Liver (tissue), 9 donors: Measurements from ENCODE around the gene ARL3. TPM values are rescaled to one million over a fixed set of nuclear protein-coding genes. Genes with fewer than 3 reads are reported as not detected.

ENCODE experiments used
- DNase-seq: peaks from one replicate; pipeline ENCODE4 v3.0.0-alpha.2; 2017; ENCODE audit warnings: low spot score
- H3K27ac ChIP-seq, 2 donors: one replicate each; pipeline ENCODE4 v1.7.0; 2013; ENCODE audit warnings: inconsistent platforms in 2 of 2, low read length in 2 of 2, control low read depth in 1 of 2, low read depth in 1 of 2, mild to moderate bottlenecking in 1 of 2
- H3K27me3 ChIP-seq, 4 donors: one replicate each; pipeline versions ENCODE4 v1.6.1 to v1.7.0; 2013; ENCODE audit warnings: low read length in 3 of 4, inconsistent platforms in 1 of 4, mild to moderate bottlenecking in 1 of 4, moderate library complexity in 1 of 4; ENCODE audit not compliant: control insufficient read depth in 4 of 4, insufficient read depth in 4 of 4
- H3K36me3 ChIP-seq, 4 donors: one replicate each; pipeline versions ENCODE4 v1.6.1 to v1.7.0; 2013; ENCODE audit warnings: low read length in 3 of 4, mild to moderate bottlenecking in 3 of 4, low read depth in 1 of 4, moderate library complexity in 1 of 4; ENCODE audit not compliant: control insufficient read depth in 4 of 4, insufficient read depth in 3 of 4
- H3K4me1 ChIP-seq, 4 donors: one replicate each; pipeline versions ENCODE4 v1.6.1 to v1.7.0; 2013; ENCODE audit warnings: low read length in 3 of 4, mild to moderate bottlenecking in 3 of 4, moderate library complexity in 1 of 4; ENCODE audit not compliant: control insufficient read depth in 4 of 4, insufficient read depth in 4 of 4
- H3K4me3 ChIP-seq, 3 donors: one replicate each; pipeline versions ENCODE4 v1.6.1 to v1.7.0; 2013; ENCODE audit warnings: low read length in 3 of 3, control low read depth in 1 of 3, low read depth in 1 of 3, mild to moderate bottlenecking in 1 of 3
- H3K9ac ChIP-seq, 2 donors: one replicate each; pipeline ENCODE4 v1.7.0; 2013; ENCODE audit warnings: low read length in 2 of 2, mild to moderate bottlenecking in 2 of 2, moderate library complexity in 2 of 2, control low read depth in 1 of 2, low read depth in 1 of 2
- H3K9me3 ChIP-seq, 4 donors: one replicate each; pipeline versions ENCODE4 v1.6.1 to v1.7.0; 2013; ENCODE audit warnings: low read length in 3 of 4; ENCODE audit not compliant: control insufficient read depth in 4 of 4
- EGR1 ChIP-seq, 2 donors: IDR thresholded peaks; 2 replicates each; pipeline ENCODE4 v1.6.1; 2016 to 2018; ENCODE audit warnings: antibody characterized with exemption in 2 of 2, low read depth in 2 of 2
- FOXA1 ChIP-seq: IDR thresholded peaks from 2 replicates; pipeline ENCODE4 v1.6.1; 2016; ENCODE audit warnings: antibody characterized with exemption
- FOXA2 ChIP-seq: IDR thresholded peaks from 2 replicates; pipeline ENCODE4 v1.6.1; 2016; ENCODE audit warnings: antibody characterized with exemption
- GABPA ChIP-seq, 2 donors: IDR thresholded peaks in 1 of 2; conservative IDR thresholded peaks in 1 of 2; 2 replicates each; pipeline ENCODE4 v1.6.1; 2016; ENCODE audit warnings: antibody characterized with exemption in 2 of 2, mild to moderate bottlenecking in 1 of 2, moderate library complexity in 1 of 2
- HNF4A ChIP-seq, 2 donors: conservative IDR thresholded peaks; 2 replicates each; pipeline ENCODE4 v1.6.1; 2016; ENCODE audit warnings: antibody characterized with exemption in 2 of 2, mild to moderate bottlenecking in 2 of 2
- HNF4G ChIP-seq: IDR thresholded peaks from 2 replicates; pipeline ENCODE4 v1.6.1; 2016; ENCODE audit warnings: antibody characterized with exemption
- JUND ChIP-seq, 2 donors: IDR thresholded peaks; 2 replicates each; pipeline ENCODE4 v1.6.1; 2016; ENCODE audit warnings: antibody characterized with exemption in 2 of 2
- NR2F2 ChIP-seq: IDR thresholded peaks from 2 replicates; pipeline ENCODE4 v1.6.1; 2016; ENCODE audit warnings: antibody characterized with exemption
- RAD21 ChIP-seq, 2 donors: IDR thresholded peaks; 2 replicates each; pipeline ENCODE4 v1.6.1; 2016; ENCODE audit warnings: antibody characterized with exemption in 2 of 2, mild to moderate bottlenecking in 2 of 2
- RXRA ChIP-seq, 2 donors: IDR thresholded peaks; 2 replicates each; pipeline ENCODE4 v1.6.1; 2017 to 2018; ENCODE audit warnings: antibody characterized with exemption in 2 of 2, mild to moderate bottlenecking in 1 of 2
- SP1 ChIP-seq: IDR thresholded peaks from 2 replicates; pipeline ENCODE4 v1.6.1; 2018; ENCODE audit warnings: antibody characterized with exemption, mild to moderate bottlenecking
- TAF1 ChIP-seq: conservative IDR thresholded peaks from 2 replicates; pipeline ENCODE4 v1.6.1; 2016; ENCODE audit warnings: antibody characterized with exemption, mild to moderate bottlenecking
- YY1 ChIP-seq: IDR thresholded peaks from 2 replicates; pipeline ENCODE4 v1.6.1; 2016; ENCODE audit warnings: antibody characterized with exemption, mild to moderate bottlenecking
- WGBS: extraction: QIAGEN DNeasy Blood & Tissue Kit; methylation state at CpG from one replicate; pipeline ENCODE4 v1.1.7; 2013; 5-methylcytosine and 5-hydroxymethylcytosine counted together
- polyA plus RNA-seq, 2 donors: library from polyadenylated mRNA; stranded (reverse) in 1 of 2; unstranded in 1 of 2; fragments of 200-250 nt in 1 of 2; fragments of >200 nt in 1 of 2; fragmentation: Nextera tagmentation in 1 of 2; extraction: Ambion mirVana in 1 of 2; gene quantifications; one replicate each; pipeline versions ENCODE4 v1.2.1 to v1.2.3, GENCODE V29; 2013 to 2015
- total RNA-seq, 2 donors: library from RNA; depleted of rRNA; stranded (reverse); fragments of >200 nt; gene quantifications; one replicate each; pipeline ENCODE4 v1.2.3, GENCODE V29; 2014
- TF ChIP-seq, protein P1 (sequence below): IDR thresholded peaks from 2 replicates; pipeline ENCODE4 v1.6.1; 2016; ENCODE audit warnings: antibody characterized with exemption, mild to moderate bottlenecking
- TF ChIP-seq, protein P2 (sequence below): fragments of 150-350 bp; IDR thresholded peaks from 2 replicates; pipeline ENCODE4 v1.5.1; 2017; ENCODE audit warnings: improper control_type of control experiment, low read depth, low read length; ENCODE audit not compliant: missing input control
- TF ChIP-seq, protein P3 (sequence below): IDR thresholded peaks from 2 replicates; pipeline ENCODE4 v1.6.1; 2016; ENCODE audit warnings: antibody characterized with exemption
- TF ChIP-seq, protein P4 (sequence below): IDR thresholded peaks from 2 replicates; pipeline ENCODE4 v1.6.1; 2016; ENCODE audit warnings: antibody characterized with exemption
- TF ChIP-seq, protein P5 (sequence below): IDR thresholded peaks from 2 replicates; pipeline ENCODE4 v1.6.1; 2016; ENCODE audit warnings: antibody characterized with exemption
- donor health status: healthy.
- donor health status: healthy.
- donor health status: healthy.
- donor health status: healthy.
- donor health status: healthy.

ARL3 gene
- total and polyA plus RNA-seq, 4 donors, result 1.0 to 2.5 (median 2.3) TPM

DNA sequence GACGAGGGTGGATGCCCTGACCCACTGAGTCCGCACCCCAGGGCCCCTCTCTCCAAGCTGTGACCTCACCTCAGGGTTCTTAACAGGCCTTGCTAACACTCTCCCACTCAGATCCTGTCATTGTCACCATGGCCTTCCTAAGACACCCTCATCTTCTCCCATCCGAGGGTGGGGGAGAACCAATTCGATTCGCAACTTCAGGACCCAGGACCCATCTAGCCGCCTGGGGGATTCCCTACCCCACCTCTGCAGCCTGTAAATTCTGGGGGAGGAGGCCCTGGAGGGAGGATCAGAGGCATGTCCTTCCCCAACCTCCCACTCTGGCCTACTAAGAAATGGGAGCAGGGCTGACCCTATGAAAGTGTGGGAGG is 52.6 kb downstream of the ARL3 start:
- no peak overlapping the region for H3K27ac ChIP-seq
- H3K4me3 ChIP-seq, result no peak overlapping the region
- H3K9me3 ChIP-seq, result no peaks in the 10 kb centered on the region
- TF ChIP-seq RXRA (IDR thresholded peaks at IDR 0.05) (no peak), EGR1 (IDR thresholded peaks at IDR 0.05; ENCODE audit: low read depth in 2 of 2) (no peak), YY1 (no peak), JUND (IDR thresholded peaks at IDR 0.05) (no peak), HNF4A (conservative IDR thresholded peaks at IDR 0.05) (no peak), NR2F2 (no peak), TAF1 (no peak), FOXA2 (no peak), RAD21 (IDR thresholded peaks at IDR 0.05) (no peak), SP1 (no peak), FOXA1 (no peak), GABPA (IDR thresholded peaks at IDR 0.05 in 1 of 2, conservative IDR thresholded peaks at IDR 0.05 in 1 of 2) (no peak), HNF4G (no peak)
- TF ChIP-seq, protein P1, sequence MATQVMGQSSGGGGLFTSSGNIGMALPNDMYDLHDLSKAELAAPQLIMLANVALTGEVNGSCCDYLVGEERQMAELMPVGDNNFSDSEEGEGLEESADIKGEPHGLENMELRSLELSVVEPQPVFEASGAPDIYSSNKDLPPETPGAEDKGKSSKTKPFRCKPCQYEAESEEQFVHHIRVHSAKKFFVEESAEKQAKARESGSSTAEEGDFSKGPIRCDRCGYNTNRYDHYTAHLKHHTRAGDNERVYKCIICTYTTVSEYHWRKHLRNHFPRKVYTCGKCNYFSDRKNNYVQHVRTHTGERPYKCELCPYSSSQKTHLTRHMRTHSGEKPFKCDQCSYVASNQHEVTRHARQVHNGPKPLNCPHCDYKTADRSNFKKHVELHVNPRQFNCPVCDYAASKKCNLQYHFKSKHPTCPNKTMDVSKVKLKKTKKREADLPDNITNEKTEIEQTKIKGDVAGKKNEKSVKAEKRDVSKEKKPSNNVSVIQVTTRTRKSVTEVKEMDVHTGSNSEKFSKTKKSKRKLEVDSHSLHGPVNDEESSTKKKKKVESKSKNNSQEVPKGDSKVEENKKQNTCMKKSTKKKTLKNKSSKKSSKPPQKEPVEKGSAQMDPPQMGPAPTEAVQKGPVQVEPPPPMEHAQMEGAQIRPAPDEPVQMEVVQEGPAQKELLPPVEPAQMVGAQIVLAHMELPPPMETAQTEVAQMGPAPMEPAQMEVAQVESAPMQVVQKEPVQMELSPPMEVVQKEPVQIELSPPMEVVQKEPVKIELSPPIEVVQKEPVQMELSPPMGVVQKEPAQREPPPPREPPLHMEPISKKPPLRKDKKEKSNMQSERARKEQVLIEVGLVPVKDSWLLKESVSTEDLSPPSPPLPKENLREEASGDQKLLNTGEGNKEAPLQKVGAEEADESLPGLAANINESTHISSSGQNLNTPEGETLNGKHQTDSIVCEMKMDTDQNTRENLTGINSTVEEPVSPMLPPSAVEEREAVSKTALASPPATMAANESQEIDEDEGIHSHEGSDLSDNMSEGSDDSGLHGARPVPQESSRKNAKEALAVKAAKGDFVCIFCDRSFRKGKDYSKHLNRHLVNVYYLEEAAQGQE, result no peak
- TF ChIP-seq, protein P2, sequence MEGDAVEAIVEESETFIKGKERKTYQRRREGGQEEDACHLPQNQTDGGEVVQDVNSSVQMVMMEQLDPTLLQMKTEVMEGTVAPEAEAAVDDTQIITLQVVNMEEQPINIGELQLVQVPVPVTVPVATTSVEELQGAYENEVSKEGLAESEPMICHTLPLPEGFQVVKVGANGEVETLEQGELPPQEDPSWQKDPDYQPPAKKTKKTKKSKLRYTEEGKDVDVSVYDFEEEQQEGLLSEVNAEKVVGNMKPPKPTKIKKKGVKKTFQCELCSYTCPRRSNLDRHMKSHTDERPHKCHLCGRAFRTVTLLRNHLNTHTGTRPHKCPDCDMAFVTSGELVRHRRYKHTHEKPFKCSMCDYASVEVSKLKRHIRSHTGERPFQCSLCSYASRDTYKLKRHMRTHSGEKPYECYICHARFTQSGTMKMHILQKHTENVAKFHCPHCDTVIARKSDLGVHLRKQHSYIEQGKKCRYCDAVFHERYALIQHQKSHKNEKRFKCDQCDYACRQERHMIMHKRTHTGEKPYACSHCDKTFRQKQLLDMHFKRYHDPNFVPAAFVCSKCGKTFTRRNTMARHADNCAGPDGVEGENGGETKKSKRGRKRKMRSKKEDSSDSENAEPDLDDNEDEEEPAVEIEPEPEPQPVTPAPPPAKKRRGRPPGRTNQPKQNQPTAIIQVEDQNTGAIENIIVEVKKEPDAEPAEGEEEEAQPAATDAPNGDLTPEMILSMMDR, result no peak
- TF ChIP-seq, protein P3, sequence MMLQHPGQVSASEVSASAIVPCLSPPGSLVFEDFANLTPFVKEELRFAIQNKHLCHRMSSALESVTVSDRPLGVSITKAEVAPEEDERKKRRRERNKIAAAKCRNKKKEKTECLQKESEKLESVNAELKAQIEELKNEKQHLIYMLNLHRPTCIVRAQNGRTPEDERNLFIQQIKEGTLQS, result no peak
- TF ChIP-seq, protein P4, sequence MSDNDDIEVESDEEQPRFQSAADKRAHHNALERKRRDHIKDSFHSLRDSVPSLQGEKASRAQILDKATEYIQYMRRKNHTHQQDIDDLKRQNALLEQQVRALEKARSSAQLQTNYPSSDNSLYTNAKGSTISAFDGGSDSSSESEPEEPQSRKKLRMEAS, result no peak
- TF ChIP-seq, protein P5, sequence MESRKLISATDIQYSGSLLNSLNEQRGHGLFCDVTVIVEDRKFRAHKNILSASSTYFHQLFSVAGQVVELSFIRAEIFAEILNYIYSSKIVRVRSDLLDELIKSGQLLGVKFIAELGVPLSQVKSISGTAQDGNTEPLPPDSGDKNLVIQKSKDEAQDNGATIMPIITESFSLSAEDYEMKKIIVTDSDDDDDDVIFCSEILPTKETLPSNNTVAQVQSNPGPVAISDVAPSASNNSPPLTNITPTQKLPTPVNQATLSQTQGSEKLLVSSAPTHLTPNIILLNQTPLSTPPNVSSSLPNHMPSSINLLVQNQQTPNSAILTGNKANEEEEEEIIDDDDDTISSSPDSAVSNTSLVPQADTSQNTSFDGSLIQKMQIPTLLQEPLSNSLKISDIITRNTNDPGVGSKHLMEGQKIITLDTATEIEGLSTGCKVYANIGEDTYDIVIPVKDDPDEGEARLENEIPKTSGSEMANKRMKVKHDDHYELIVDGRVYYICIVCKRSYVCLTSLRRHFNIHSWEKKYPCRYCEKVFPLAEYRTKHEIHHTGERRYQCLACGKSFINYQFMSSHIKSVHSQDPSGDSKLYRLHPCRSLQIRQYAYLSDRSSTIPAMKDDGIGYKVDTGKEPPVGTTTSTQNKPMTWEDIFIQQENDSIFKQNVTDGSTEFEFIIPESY, result no peak
- H3K4me1 ChIP-seq, result peaks cover 5 to 15% (median 8%) of the 10 kb centered on the region in 4 donors
- H3K27me3 ChIP-seq, result no peaks in the 10 kb centered on the region
- no peak overlapping the region for H3K9ac ChIP-seq
- 70% methylated on average over 6 of the region's 6 CpGs for WGBS
- no peak for DNase-seq
- peaks cover 5 to 13% (median 6%) of the 10 kb centered on the region in 4 donors for H3K36me3 ChIP-seq
